HEK293 (cell line): Measurements from ENCODE around the gene NEMP1.
A peak's percentile ranks its signal among the peaks of the same experiment; 100 is the strongest.

ENCODE experiments used
- CTCF ChIA-PET: fragments of 350-600 bp; formaldehyde crosslinking; extraction: SDS; loops from one replicate; lab custom pipeline; 2021; ENCODE audit warnings: antibody characterized with exemption; lab: Yijun Ruan, JAX
- POLR2A ChIA-PET: fragments of 300-600 bp; formaldehyde crosslinking; extraction: SDS; loops from one replicate; lab custom pipeline; 2020; ENCODE audit warnings: antibody characterized with exemption, inconsistent platforms; lab: Yijun Ruan, JAX
- H3K27ac ChIP-seq: fragments of 200-500 bp; sonication (Bioruptor generic); 2 replicates; pipeline ENCODE4 v1.5.1; 2014; ENCODE audit warnings: low read depth, low read length, control low read depth, inconsistent platforms; ENCODE audit errors: extremely low read depth
- H3K36me3 ChIP-seq, 2 experiments: fragments of 200-500 bp in 1 of 2; sonication (Bioruptor generic) in 1 of 2; 1 replicate in 1 of 2; 2 replicates in 1 of 2; pipeline ENCODE4 v1.5.1; 2014 to 2017; ENCODE audit warnings: inconsistent platforms in 2 of 2, low read length in 2 of 2; ENCODE audit not compliant: control insufficient read depth in 2 of 2, insufficient read depth in 1 of 2
- H3K4me1 ChIP-seq: fragments of 200-500 bp; sonication (Bioruptor generic); 2 replicates; pipeline ENCODE4 v1.5.1; 2014; ENCODE audit warnings: mild to moderate bottlenecking, low read length, inconsistent platforms; ENCODE audit not compliant: control insufficient read depth, insufficient read depth
- H3K4me3 ChIP-seq: 2 replicates; pipeline ENCODE4 v1.5.1; 2011; ENCODE audit warnings: low read depth, mild to moderate bottlenecking, control low read depth, low read length, moderate library complexity
- H3K9me3 ChIP-seq: fragments of 200-500 bp; sonication (Bioruptor generic); 2 replicates; pipeline ENCODE4 v1.5.1; 2014; ENCODE audit warnings: low read depth, low read length, inconsistent platforms; ENCODE audit not compliant: control insufficient read depth, insufficient read depth
- PRDM10 ChIP-seq: fragments of 450-650 bp; formaldehyde crosslinking; IDR thresholded peaks from 2 replicates; pipeline ENCODE4 v1.5.1; 2016; ENCODE audit warnings: missing biosample characterization, missing genetic modification characterization
- SP7 ChIP-seq: fragments of 450-650 bp; formaldehyde crosslinking; IDR thresholded peaks from 2 replicates; pipeline ENCODE4 v1.5.1; 2016; ENCODE audit warnings: missing biosample characterization, missing genetic modification characterization
- ZIC2 ChIP-seq: fragments of 450-650 bp; formaldehyde crosslinking; IDR thresholded peaks from 2 replicates; pipeline ENCODE4 v1.5.1; 2016; ENCODE audit warnings: missing biosample characterization, missing genetic modification characterization
- ZNF473 ChIP-seq: fragments of 450-650 bp; formaldehyde crosslinking; IDR thresholded peaks from 2 replicates; pipeline ENCODE4 v1.5.1; 2017; ENCODE audit warnings: missing biosample characterization, missing genetic modification characterization
- ZNF558 ChIP-seq: fragments of 450-650 bp; formaldehyde crosslinking; IDR thresholded peaks from 2 replicates; pipeline ENCODE4 v1.5.1; 2016; ENCODE audit warnings: missing biosample characterization, missing genetic modification characterization
- ZNF571 ChIP-seq: fragments of 450-650 bp; formaldehyde crosslinking; IDR thresholded peaks from 2 replicates; pipeline ENCODE4 v1.5.0; 2017; ENCODE audit warnings: missing biosample characterization, missing genetic modification characterization
- ZNF658 ChIP-seq: fragments of 450-650 bp; formaldehyde crosslinking; IDR thresholded peaks from 2 replicates; pipeline ENCODE4; 2016; ENCODE audit warnings: missing biosample characterization, missing genetic modification characterization
- TF ChIP-seq, protein P1 (sequence below): fragments of 450-650 bp; formaldehyde crosslinking; IDR thresholded peaks from 2 replicates; pipeline ENCODE4 v1.5.1; 2016; ENCODE audit warnings: missing biosample characterization, missing genetic modification characterization
- TF ChIP-seq, protein P2 (sequence below): fragments of 450-650 bp; formaldehyde crosslinking; IDR thresholded peaks from 2 replicates; pipeline ENCODE4 v1.5.1; 2016; ENCODE audit warnings: missing biosample characterization, missing genetic modification characterization, borderline replicate concordance
- TF ChIP-seq, protein P3 (sequence below): fragments of 450-650 bp; formaldehyde crosslinking; IDR thresholded peaks from 2 replicates; pipeline ENCODE4 v1.5.1; 2016; ENCODE audit warnings: missing biosample characterization, missing genetic modification characterization

The NEMP1 gene

DNA sequence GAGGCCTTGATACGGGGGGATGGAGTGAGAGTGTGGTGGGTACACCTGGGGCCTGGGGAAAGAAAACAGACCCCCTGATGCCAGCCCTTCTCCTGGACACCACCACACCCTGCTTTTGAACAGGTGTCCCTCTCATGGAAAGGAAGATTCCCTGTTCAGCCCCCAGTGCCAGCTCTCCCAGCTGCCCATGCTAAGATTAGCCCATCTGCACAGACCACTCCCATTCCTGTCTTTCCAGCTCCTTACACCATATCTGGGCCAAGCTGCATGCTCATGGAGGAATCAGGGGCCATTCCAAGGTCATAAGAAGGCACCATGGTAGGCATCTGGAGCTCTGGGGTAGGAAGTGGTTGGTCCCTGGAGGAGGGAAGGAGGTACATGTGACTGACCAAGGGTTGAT is 20.0 kb upstream of the NEMP1 start (continued):
- TF ChIP-seq PRDM10 (tag by site-specific recombination) (no peak), ZNF558 (tag by site-specific recombination) (no peak), ZNF473 (tag by site-specific recombination) (no peak), ZNF571 (no peak)
- TF ChIP-seq, protein P1, sequence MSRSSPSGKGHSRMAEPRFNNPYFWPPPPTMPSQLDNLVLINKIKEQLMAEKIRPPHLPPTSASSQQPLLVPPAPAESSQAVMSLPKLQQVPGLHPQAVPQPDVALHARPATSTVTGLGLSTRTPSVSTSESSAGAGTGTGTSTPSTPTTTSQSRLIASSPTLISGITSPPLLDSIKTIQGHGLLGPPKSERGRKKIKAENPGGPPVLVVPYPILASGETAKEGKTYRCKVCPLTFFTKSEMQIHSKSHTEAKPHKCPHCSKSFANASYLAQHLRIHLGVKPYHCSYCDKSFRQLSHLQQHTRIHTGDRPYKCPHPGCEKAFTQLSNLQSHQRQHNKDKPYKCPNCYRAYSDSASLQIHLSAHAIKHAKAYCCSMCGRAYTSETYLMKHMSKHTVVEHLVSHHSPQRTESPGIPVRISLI (tag by site-specific recombination), result no peak
- TF ChIP-seq, protein P2, sequence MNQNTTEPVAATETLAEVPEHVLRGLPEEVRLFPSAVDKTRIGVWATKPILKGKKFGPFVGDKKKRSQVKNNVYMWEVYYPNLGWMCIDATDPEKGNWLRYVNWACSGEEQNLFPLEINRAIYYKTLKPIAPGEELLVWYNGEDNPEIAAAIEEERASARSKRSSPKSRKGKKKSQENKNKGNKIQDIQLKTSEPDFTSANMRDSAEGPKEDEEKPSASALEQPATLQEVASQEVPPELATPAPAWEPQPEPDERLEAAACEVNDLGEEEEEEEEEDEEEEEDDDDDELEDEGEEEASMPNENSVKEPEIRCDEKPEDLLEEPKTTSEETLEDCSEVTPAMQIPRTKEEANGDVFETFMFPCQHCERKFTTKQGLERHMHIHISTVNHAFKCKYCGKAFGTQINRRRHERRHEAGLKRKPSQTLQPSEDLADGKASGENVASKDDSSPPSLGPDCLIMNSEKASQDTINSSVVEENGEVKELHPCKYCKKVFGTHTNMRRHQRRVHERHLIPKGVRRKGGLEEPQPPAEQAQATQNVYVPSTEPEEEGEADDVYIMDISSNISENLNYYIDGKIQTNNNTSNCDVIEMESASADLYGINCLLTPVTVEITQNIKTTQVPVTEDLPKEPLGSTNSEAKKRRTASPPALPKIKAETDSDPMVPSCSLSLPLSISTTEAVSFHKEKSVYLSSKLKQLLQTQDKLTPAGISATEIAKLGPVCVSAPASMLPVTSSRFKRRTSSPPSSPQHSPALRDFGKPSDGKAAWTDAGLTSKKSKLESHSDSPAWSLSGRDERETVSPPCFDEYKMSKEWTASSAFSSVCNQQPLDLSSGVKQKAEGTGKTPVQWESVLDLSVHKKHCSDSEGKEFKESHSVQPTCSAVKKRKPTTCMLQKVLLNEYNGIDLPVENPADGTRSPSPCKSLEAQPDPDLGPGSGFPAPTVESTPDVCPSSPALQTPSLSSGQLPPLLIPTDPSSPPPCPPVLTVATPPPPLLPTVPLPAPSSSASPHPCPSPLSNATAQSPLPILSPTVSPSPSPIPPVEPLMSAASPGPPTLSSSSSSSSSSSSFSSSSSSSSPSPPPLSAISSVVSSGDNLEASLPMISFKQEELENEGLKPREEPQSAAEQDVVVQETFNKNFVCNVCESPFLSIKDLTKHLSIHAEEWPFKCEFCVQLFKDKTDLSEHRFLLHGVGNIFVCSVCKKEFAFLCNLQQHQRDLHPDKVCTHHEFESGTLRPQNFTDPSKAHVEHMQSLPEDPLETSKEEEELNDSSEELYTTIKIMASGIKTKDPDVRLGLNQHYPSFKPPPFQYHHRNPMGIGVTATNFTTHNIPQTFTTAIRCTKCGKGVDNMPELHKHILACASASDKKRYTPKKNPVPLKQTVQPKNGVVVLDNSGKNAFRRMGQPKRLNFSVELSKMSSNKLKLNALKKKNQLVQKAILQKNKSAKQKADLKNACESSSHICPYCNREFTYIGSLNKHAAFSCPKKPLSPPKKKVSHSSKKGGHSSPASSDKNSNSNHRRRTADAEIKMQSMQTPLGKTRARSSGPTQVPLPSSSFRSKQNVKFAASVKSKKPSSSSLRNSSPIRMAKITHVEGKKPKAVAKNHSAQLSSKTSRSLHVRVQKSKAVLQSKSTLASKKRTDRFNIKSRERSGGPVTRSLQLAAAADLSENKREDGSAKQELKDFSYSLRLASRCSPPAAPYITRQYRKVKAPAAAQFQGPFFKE (tag by site-specific recombination), result no peak

GRCh38 chr12:57097554-57097835 is 18.9 kb upstream of the NEMP1 start:
- ChIA-PET POLR2A (interaction anchor here (1.1 to 2.6 kb wide), 3 partner anchors 8 to 19 kb away, joined by 3 to 11 read pairs (median 8); partner anchors contain the start of genes NAB2, NEMP1 and STAT6), CTCF (interaction anchor here (1.0 to 6.0 kb wide), 6 partner anchors 14 to 91 kb away, joined by 3 to 43 read pairs (median 16); partner anchors contain the start of genes NEMP1, STAT6, TAC3 and ZBTB39)
- H3K9me3 ChIP-seq, result no peaks in the 10 kb centered on the region
- peaks cover 0 to 47% of the 10 kb centered on the region in 2 experiments; a peak in 1 of 3 replicates for H3K36me3 ChIP-seq
- no peaks in the 10 kb centered on the region for H3K4me1 ChIP-seq
- TF ChIP-seq, protein P3, sequence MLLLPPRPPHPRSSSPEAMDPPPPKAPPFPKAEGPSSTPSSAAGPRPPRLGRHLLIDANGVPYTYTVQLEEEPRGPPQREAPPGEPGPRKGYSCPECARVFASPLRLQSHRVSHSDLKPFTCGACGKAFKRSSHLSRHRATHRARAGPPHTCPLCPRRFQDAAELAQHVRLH (tag by site-specific recombination), result no peak
- TF ChIP-seq SP7, result peak; percentile 41; the same call in 1 of the 2 replicates
- no peak overlapping the region for H3K27ac ChIP-seq
- H3K4me3 ChIP-seq, result no peak overlapping the region

GRCh38 chr12:57096748-57097553 is 18.4 kb upstream of the NEMP1 start:
- no peak overlapping the region for H3K27ac ChIP-seq
- ChIA-PET POLR2A (interaction anchor here (2.6 kb wide), 2 partner anchors 15 to 18 kb away, joined by 8 to 11 read pairs; partner anchors contain the start of genes NEMP1 and STAT6), CTCF (interaction anchor here (0.7 to 6.0 kb wide), 6 partner anchors 15 to 117 kb away, joined by 3 to 43 read pairs (median 16); partner anchors contain the start of genes NEMP1, STAT6 and TAC3)
- H3K4me3 ChIP-seq, result no peak overlapping the region
- no peaks in the 10 kb centered on the region for H3K9me3 ChIP-seq
- peaks cover 0 to 52% of the 10 kb centered on the region in 2 experiments; a peak in 1 of 3 replicates for H3K36me3 ChIP-seq
- H3K4me1 ChIP-seq, result no peaks in the 10 kb centered on the region
- TF ChIP-seq ZIC2 (tag by site-specific recombination) (peak; percentile 69), ZNF658 (tag by site-specific recombination) (no peak)
